GM18867 (cell line): ENCODE results near the gene STXBP6.
"Not testable (repeated sequence)": the region's sequence is repeated elsewhere in the genome, so short reads cannot be mapped to it uniquely, and the experiment has no call there.

ENCODE experiments used
- ATAC-seq: cut with Tn5 transposase; IDR thresholded peaks from one replicate; pipeline ENCODE4 v1.9.1; 2021; ENCODE audit warnings: mild to moderate bottlenecking, moderate library complexity; ENCODE audit not compliant: unreplicated experiment

STXBP6 gene

GRCh38 chr14:24813819-24814259 lies 236.1 kb downstream of the STXBP6 start:
- no peak for ATAC-seq

DNA sequence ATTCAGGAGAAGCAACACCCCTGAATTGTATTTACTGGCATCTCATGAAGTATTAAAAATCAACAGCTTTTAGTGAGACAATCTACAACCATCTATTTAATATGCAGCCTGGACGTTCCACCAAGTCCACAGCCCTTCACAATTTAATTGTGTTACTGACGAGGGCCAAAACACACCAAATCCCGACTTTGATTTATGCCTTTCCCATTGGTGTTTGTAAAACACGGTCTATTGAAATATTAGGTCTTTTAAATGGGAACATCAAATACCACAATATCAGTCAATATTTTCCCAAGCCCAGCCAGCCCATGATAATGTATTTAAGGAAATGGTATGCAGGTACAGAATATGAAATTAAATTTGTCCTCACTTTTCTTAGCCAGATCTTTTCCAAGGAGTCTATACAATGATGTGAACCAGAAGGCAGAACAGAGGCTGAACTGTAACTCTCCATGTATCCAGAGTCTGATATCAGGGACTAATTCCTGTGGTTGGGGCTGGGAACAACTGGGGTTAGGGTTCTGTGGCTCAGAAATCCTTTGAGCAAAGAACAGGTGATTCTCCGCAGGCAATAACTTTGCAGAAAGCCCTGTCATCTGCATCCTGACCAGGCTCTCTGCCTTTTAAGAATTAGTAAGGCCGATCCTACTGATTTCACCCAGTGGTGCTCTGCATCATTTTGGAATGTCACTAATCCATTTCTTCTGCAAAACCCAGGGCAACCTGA lies 236.7 kb downstream of the STXBP6 start:
- ATAC-seq, result no peak

- ATAC-seq, result no peak
These were observed 240.8 kb downstream of the STXBP6 start for GRCh38 chr14:24809135-24809534.

DNA sequence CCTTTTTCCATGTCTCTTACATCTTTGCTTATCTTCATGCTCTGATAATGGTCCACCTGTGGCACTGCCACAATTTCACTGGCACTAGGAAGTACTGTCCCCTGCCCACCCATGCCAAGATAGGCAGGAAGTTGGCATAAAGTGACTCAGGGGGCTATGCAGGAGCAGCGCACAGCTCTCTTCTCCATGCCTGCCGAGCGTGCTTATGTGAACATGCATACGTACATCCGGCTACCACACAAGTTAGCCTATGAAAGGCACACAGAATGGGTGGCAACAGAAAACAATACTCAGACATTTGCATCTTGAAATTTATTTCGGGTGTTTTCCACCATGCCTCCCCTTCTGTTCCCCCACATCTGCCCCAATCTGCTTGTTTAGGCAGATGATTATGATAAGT lies 241.5 kb downstream of the STXBP6 start:
- no peak for ATAC-seq

GRCh38 chr14:24806061-24806678 lies 243.8 kb downstream of the STXBP6 start:
- ATAC-seq, result peak; percentile 83

GRCh38 chr14:24804552-24805212 lies 245.3 kb downstream of the STXBP6 start:
- no peak for ATAC-seq

DNA sequence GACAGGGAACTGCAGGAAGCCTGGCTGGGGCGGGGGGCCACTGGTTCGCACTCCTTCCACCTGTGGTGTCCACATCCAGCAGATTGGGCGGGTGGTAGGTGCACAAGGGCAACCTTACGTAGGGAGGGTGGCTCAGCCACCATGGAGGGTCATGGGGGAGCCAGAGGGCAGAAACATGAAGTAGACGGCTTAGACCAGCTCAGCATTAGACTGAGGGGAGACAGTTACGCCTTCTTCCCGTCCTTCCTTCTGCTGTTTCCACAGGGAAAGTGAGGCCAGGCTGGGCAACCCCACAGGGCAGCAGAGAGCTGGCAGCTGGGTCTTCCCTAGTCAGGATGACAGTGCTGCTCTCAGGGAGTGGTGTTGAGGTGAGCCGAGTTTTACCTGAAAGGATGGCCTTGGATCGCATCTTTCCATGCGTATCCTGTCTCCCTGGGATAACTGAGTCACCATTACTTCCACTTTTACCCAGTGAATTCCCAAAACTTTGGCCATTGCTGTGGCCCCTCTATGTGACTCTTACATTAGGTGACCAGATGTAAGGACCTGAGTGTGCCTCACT lies 245.9 kb downstream of the STXBP6 start:
- ATAC-seq, result no peak

DNA sequence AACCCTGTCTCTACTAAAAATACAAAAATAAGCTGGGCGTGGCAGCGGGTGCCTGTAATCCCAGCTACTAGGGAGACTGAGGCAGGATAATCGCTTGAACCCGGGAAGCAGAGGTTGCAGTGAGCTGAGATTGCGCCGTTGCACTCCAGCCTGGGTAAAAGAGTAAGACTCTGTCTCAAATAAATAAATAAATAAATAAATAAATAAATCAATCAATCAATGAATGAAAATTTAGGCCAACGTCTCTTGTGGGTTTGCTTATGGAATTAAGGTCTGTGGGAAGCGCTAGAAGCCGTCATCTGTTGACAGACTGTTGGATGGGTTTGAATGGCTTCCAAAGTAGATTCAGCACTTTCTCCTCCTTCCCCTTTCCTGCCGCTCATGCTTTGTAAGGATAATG lies 246.5 kb downstream of the STXBP6 start:
- not testable (repeated sequence) for ATAC-seq

DNA sequence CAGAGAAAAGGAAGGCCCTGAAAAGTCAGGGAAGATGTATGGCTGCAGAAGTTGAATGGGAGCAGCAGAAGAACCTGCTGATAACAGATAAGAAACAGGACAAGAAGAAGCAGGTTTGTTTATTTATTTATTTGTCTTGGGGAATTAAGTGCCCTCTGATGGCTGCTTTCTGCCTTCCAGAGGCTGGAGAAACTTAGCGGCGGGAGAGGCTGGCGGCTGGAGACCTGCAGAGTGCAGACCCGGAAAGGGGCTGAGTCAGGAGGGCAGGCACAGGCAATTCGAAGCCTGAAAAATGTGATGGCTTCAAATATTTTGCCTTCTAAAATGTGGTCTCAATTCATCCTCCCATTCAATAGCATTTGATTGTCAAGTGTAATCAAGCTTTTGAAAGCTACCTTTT lies 247.7 kb downstream of the STXBP6 start:
- ATAC-seq, result no peak

GRCh38 chr14:24801024-24801423 lies 248.9 kb downstream of the STXBP6 start:
- ATAC-seq, result no peak

DNA sequence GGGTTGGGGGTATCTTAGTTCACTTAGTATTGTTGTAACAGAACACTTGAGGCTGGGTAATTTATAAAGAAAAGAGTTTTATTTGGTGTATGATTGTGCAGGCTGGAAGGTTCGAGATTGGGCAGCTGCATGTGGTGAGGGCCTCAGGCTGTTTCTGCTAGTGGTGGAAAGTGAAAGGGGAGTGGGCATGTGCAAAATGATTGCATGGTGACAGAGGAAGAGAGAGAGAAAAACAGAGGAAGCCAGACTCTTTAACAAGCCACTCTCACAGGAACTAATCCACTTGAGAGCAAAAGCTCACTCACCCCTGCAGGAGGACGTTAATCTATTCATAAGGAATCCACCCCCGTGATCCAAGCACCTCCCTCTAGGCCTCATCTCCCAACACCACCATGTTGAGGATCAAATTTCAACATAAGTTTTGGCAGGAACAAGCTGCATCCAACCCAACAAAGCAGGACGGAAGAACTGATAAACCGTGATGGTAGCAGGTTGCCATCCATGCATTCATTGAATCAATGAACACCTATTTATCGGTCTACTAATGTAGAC lies 251.0 kb downstream of the STXBP6 start:
- ATAC-seq, result peak; percentile 65

GRCh38 chr14:24795406-24795805 lies 254.5 kb downstream of the STXBP6 start:
- ATAC-seq, result no peak

DNA sequence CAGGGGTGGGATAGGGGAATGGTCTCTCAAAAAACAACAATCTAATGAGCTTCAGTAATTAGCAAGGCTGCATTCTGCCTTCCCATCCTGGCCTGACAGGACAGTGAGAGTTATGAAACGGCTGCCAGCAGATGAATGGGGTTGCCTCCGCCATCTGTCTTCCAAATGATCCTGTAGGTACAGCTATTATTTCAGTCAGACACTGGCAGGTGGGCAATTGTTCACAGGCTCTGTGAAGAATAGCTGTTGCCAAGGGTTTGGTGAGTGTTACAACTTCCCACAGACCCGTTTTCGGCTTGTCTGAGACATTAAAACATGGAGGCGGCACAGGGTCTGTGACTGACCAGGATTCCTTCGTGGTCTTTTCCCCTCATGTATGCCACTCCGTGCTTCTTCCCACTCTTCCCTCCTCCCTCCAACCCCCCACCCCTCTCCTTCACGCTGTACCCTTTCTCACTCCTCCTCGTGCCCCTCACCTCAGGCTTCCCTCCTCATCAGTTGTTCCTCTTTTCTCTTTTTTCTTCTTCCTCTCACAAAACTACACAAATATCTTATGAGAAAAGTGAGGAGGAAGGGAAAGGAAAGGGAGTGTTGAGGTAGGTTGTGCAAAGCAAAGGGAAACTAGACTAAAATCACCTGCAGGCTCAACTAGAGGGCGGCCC lies 255.2 kb downstream of the STXBP6 start:
- no peak for ATAC-seq

DNA sequence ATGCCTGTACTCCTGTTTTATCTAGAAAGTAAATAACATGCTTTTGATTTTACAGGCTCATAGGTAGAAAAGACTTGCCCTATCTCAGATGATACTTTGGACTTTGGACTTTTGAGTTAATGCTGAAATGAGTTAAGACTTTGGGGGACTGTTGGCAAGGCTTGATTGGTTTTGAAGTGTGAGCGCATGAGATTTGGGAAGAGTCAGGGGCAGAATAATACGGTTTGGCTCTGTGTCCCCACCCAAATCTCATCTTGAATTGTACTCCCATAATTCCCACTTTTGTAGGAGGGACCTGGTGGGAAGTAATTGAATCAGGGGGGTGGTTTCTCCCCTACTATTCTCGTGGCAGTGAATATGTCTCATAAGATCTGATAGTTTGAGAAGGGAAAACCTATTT lies 259.8 kb downstream of the STXBP6 start:
- no peak for ATAC-seq

GRCh38 chr14:24789378-24789884 lies 260.5 kb downstream of the STXBP6 start:
- ATAC-seq, result no peak

DNA sequence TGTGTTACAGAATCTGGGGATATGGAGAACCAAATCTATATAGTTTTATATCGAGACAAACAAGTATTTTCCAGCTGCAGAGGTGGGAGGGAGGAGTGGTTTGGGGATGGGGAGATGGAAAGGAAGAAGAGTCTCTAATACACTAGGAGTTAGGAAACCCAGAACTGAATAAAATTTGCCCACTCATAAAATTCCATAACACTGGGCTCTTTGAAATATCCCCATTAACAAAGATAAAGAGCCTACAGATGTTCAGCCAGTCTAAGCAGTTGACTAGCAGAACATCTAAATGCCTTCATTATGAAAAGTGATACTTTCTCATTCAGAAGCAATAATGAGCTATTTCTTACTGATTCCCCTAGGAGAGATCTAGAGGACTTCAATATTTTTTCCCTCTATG lies 264.2 kb downstream of the STXBP6 start:
- ATAC-seq, result no peak

DNA sequence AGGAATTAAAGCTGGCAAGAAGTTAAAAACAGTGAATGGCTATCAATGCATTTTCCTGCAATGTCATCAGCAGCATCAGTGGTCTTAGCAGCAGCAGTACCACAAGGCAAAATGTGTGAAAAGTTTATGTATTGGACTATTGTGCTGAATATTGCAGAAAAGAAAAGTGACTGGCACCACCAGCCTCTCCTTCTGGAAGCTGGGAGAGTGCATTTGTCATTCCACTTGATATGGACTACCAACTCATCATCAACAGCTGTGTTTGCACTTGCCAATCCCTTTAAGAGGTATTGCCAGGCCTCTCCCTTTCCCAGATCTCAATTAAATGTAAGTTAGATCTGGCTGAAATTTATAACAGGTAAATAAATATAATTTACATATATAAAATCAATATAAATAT lies 265.0 kb downstream of the STXBP6 start:
- no peak for ATAC-seq

DNA sequence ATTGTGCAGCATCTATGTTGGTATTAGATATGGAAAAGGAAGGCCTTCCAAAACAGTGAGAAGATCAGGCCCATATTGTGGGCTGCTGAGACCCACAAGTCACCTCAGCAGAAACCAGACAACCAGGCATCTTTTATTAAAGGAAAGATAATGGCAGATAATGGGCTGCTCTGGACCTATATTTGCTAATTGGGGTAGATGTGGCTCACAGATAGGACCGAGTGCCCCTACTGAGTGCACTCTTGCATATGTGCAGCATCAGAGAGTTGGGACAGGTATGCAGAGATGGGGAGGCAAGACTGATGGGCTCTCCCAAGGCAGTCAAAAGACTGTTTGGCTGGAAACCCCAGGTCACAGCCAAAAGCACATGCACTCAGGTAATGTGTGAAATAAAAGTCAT lies 266.2 kb downstream of the STXBP6 start:
- ATAC-seq, result no peak

DNA sequence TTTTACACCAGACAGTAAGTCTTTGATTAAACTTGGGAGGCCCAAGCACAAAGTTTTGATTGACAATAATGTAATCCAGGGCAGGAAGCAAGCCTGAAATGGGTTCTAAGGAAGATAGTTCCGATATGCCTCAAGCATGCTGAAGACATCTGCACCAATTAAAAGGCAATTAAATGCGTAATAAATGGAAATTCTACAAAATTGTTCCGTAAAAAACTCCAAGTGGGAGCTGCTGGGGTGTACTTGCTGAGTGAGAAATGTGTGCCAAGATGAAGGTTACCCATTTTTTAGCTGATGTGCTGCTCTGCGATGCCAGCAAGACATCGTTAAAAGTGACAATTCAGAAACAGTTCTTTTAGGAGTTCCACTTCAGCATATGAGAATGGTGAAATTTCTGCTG lies 269.7 kb downstream of the STXBP6 start:
- no peak for ATAC-seq

DNA sequence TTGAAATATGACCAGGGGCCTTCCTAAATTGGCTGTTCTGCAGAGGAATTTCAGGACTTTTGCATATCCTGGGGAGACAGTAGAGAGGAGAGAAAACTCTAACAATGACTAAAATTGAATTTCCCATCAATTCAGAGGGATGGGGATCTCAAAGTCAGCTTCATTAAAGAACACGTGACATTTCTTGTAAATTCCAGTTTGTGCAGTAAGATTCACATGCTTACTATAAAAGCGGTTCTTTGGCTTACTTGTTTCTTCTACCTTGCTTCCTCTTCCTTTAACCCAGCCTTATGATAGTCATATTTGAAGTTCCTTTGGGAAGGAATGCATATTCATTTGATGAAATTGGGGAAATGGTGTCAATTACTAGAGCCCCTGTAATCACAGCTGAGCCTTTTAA lies 272.3 kb downstream of the STXBP6 start:
- no peak for ATAC-seq

GRCh38 chr14:24775950-24776349 lies 274.0 kb downstream of the STXBP6 start:
- ATAC-seq, result no peak
